H7 (cell line): ENCODE data around the gene PGPEP1. TPM values are rescaled to one million over a fixed set of nuclear protein-coding genes. Genes with fewer than 3 reads are reported as not detected.
"Not testable (repeated sequence)": the region's sequence is repeated elsewhere in the genome, so short reads cannot be mapped to it uniquely, and the experiment has no call there.

Source experiments
- DNase-seq: peaks from one replicate; pipeline ENCODE4 v3.0.0; 2012
- H3K27me3 ChIP-seq: 2 replicates; pipeline ENCODE4 v1.6.0; 2011; ENCODE audit warnings: mild to moderate bottlenecking, low read length; ENCODE audit not compliant: control insufficient read depth, insufficient read depth
- H3K36me3 ChIP-seq: replicated peaks from 2 replicates; pipeline ENCODE4 v1.5.1; 2011; ENCODE audit warnings: low read length; ENCODE audit not compliant: control insufficient read depth, insufficient read depth
- H3K4me3 ChIP-seq: 2 replicates; pipeline ENCODE4 v1.5.1; 2011; ENCODE audit warnings: low read depth, mild to moderate bottlenecking, control low read depth, low read length, moderate library complexity; ENCODE audit not compliant: insufficient read depth
- total RNA-seq: library from RNA; depleted of rRNA; stranded (reverse); fragments of >200 nt; shearing (Covaris generic); gene quantifications from 2 replicates; pipeline ENCODE4 v1.2.3, GENCODE V29; 2014

PGPEP1 gene
- total RNA-seq, 1 experiment from 2014 or later = 11.5 TPM

GRCh38 chr19:18336121-18336520 is 4.3 kb upstream of the PGPEP1 start:
- no peaks in the 10 kb centered on the region for H3K36me3 ChIP-seq
- no peaks in the 10 kb centered on the region for H3K27me3 ChIP-seq
- DNase-seq = peak; percentile 13
- no peak overlapping the region for H3K4me3 ChIP-seq

DNA sequence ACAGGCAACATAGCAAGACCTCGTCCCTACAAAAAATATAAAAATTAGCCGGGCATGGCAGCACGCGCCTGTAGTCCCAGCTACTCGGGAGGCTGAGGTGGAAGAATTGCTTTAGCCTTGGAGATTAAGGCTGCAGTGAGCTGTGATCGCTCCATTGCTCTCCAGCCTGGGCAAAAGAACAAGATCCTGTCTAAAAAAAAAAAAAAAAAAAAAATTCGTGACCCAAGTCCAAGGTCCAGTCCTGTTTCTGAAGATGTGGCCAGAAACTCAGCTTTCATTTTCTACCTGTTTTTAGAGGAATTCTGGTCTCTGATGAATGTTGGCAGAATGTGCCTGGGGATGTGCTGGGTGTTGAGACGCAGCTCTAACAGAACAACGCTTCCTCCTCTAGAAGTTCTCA is 1.9 kb upstream of the PGPEP1 start:
- Histone ChIP-seq H3K4me3 (no peak overlapping the region), H3K36me3 (no peaks in the 10 kb centered on the region)
- peak; percentile 6 for DNase-seq

DNA sequence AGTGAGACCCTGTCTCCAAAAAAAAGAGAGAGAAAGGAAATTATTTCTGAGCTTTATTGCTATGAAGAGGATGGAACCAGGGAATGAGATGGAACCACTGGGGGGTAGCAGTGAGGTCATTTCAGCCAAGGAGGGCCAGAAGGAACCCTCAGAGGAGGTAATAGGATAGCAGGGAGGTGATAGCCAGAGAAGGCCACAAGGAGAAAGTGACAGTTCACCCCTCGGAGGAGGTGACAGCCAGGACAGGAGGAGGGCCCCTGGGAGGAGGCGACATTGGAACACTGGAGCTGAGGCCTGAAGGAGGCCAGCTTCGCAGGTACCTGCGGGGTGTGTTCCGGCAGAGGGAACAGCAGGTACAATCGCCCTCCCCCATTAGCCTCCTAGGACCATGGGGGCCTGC is 675 bp upstream of the PGPEP1 start:
- no peaks in the 10 kb centered on the region for H3K27me3 ChIP-seq
- H3K36me3 ChIP-seq = no peaks in the 10 kb centered on the region
- peak; percentile 77 for DNase-seq
- H3K4me3 ChIP-seq = no peak overlapping the region

More for the DNA sequence above, 1.9 kb upstream of the PGPEP1 start:
- H3K27me3 ChIP-seq = no peaks in the 10 kb centered on the region

DNA sequence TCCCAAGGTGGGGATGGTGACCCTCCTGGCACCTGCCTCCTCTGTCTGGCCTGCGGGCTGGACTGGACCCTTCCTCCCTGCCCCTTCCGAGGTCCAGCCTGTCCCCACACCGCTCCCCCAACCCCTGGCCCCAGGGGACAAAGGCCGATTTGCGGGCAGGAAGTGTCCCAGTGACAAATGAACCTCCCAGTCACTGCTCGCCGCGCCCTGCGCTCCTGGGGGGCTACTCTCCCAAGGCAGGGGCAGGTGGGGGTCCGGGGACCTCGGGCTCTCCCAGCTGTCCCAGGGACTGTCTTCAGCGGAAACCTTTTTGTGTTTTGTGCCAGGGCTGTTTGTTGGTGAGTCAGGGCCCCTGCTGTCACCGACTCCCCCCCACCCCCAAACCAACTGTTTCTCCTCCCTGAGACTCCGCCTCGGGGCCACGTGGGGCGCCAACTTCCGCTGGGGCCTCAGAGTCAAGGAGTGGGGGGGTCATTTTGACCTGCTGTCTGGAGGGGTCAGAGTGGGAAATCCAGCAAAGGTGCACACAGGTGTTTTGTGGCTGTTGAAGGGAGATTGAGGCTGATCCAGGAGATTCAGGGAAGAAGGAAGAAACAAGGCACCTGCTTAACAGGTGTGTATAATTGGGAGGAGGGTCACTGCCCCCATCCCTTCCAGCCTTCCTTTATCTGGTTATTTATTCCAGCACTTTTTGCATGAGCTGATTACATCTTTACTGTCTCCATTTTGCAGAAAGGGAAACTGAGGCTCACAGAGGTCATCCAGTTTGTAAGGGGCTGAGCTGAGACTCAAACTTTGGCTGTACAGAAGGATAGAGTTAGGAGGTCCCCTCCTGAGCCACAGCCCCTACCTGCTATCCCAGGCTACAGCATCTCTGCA is 831 bp downstream of the PGPEP1 start:
- Histone ChIP-seq H3K36me3 (no peaks in the 10 kb centered on the region), H3K4me3 (peak overlapping the region; percentile 81), H3K27me3 (no peaks in the 10 kb centered on the region)
- DNase-seq = peak; percentile 84

- DNase-seq = no peak
- Histone ChIP-seq H3K27me3 (no peaks in the 10 kb centered on the region), H3K36me3 (no peaks in the 10 kb centered on the region), H3K4me3 (no peak overlapping the region)
These were observed 1.8 kb downstream of the PGPEP1 start for GRCh38 chr19:18342090-18342632.

- DNase-seq = no peak
These were observed 4.2 kb downstream of the PGPEP1 start for GRCh38 chr19:18344582-18344950.

GRCh38 chr19:18345296-18345695 is 4.9 kb downstream of the PGPEP1 start:
- DNase-seq = no peak
- Histone ChIP-seq H3K27me3 (no peaks in the 10 kb centered on the region), H3K4me3 (no peak overlapping the region), H3K36me3 (no peaks in the 10 kb centered on the region)

More at GRCh38 chr19:18344582-18344950, 4.2 kb downstream of the PGPEP1 start:
- Histone ChIP-seq H3K4me3 (no peak overlapping the region), H3K36me3 (no peaks in the 10 kb centered on the region), H3K27me3 (no peaks in the 10 kb centered on the region)

- DNase-seq = peak; percentile 73
- H3K36me3 ChIP-seq = no peaks in the 10 kb centered on the region
- no peak overlapping the region for H3K4me3 ChIP-seq
These were observed 5.7 kb downstream of the PGPEP1 start for GRCh38 chr19:18346091-18346490.

GRCh38 chr19:18348171-18348570 is 7.8 kb downstream of the PGPEP1 start:
- H3K27me3 ChIP-seq = no peaks in the 10 kb centered on the region
- H3K4me3 ChIP-seq = no peak overlapping the region
- DNase-seq = no peak
- H3K36me3 ChIP-seq = no peaks in the 10 kb centered on the region

More at GRCh38 chr19:18346091-18346490, 5.7 kb downstream of the PGPEP1 start:
- H3K27me3 ChIP-seq = no peaks in the 10 kb centered on the region

GRCh38 chr19:18348818-18349339 is 8.5 kb downstream of the PGPEP1 start:
- H3K36me3 ChIP-seq, H3K27me3 ChIP-seq, DNase-seq, H3K4me3 ChIP-seq: not testable (repeated sequence)

DNA sequence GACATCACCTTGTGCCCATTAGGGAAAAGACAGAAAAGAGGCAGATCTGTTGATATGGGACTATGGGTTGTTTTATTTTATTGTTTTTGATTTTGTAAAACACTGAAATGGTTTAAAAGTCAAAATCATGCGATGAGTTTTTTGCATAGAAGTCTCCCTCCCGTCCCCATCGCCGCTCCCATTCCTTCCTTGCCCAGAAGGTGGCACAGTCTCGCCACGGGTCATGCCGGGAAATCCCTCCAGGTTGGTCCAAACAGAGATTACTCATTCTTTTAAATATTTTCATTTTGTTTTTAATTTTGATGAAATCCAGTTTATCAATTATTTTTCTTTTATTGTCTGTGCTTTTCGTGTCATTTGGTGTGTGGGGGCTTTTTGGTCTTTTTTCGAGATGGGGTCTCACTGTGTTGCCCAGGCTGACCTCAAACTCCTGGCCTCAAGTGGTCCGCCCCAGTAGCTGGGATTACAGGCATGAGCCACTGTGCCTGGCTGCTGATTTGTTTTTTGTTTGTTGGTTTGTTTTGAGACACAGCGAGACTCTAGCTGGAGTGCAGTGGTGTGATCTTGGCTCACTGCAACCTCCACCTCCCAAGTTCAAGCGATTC is 9.2 kb downstream of the PGPEP1 start:
- DNase-seq = peak; percentile 89
- Histone ChIP-seq H3K36me3 (no peaks in the 10 kb centered on the region), H3K4me3 (no peak overlapping the region), H3K27me3 (no peaks in the 10 kb centered on the region)

DNA sequence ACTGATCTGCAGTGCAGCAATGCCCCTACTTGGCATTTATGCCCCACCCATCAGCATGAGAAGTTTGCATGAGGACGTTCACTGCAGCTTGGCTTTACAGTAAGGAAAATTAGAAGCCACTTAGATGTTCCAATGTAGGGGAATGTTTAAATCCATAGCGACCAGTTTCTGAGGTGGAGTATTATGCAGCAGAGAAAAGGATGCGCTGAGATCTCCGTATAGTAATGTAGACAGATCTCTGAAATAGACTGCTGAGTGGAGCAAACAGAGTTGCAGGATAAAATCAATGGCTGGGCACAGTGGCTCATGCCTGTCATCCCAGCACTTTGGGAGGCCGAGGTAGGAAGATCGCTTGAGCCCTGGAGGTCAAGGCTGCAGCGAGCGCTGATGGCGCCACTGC is 10.1 kb downstream of the PGPEP1 start:
- no peak overlapping the region for H3K4me3 ChIP-seq
- no peaks in the 10 kb centered on the region for H3K27me3 ChIP-seq
- no peaks in the 10 kb centered on the region for H3K36me3 ChIP-seq
- DNase-seq = peak; percentile 14

GRCh38 chr19:18351544-18351943 is 11.1 kb downstream of the PGPEP1 start:
- Histone ChIP-seq H3K4me3 (no peak overlapping the region), H3K36me3 (peaks cover 4% of the 10 kb centered on the region), H3K27me3 (no peaks in the 10 kb centered on the region)
- no peak for DNase-seq

- no peak overlapping the region for H3K4me3 ChIP-seq
- peaks cover 12% of the 10 kb centered on the region for H3K36me3 ChIP-seq
- no peak for DNase-seq
- H3K27me3 ChIP-seq = no peaks in the 10 kb centered on the region
These were observed 13.1 kb downstream of the PGPEP1 start for GRCh38 chr19:18353378-18354005.
